ENCODE measurements around the gene ASAP2.

- TF ChIP-seq FOXP2 (optimal IDR thresholded peaks at IDR 0.05; ENCODE audit: control extremely low read depth, extremely low read length, insufficient read depth), result no peak
- no peak for TF ChIP-seq EZH2 (IDR thresholded peaks at IDR 0.05)
These were observed 100.9 kb downstream of the ASAP2 start for GRCh38 chr2:9307535-9307934.

Data from SK-N-MC (cell line).